HL-60 (cell line): ENCODE results near the gene TNFAIP8L3.

ENCODE experiments used
- DNase-seq, 2 experiments: peaks; one replicate each; pipeline ENCODE4 v3.0.0-alpha.2; 2010 to 2020; ENCODE audit warnings: low read depth in 1 of 2, low spot score in 1 of 2
- H3K27ac ChIP-seq: fragments of 250-450 bp; sonication (Bioruptor Pico); replicated peaks from 2 replicates; pipeline ENCODE4 v1.5.1; 2020; ENCODE audit warnings: mild to moderate bottlenecking, moderate library complexity
- H3K27me3 ChIP-seq: fragments of 250-450 bp; sonication (Bioruptor Pico); 2 replicates; pipeline ENCODE4 v1.5.1; 2021; ENCODE audit warnings: mild to moderate bottlenecking, moderate library complexity; ENCODE audit not compliant: insufficient read depth, poor library complexity, severe bottlenecking
- H3K4me3 ChIP-seq: replicated peaks from 2 replicates; pipeline ENCODE4 v1.5.1; 2011; ENCODE audit warnings: mild to moderate bottlenecking, control low read depth, low read length; ENCODE audit not compliant: insufficient read depth
- GABPA ChIP-seq: IDR thresholded peaks from 2 replicates; pipeline ENCODE4 v1.6.1; 2012; ENCODE audit warnings: low read depth
- POLR2AphosphoS5 ChIP-seq: IDR thresholded peaks from 2 replicates; pipeline ENCODE4 v1.6.1; 2012; ENCODE audit warnings: low read depth
- SPI1 ChIP-seq: IDR thresholded peaks from 2 replicates; pipeline ENCODE4 v1.6.1; 2012; ENCODE audit warnings: low read depth, mild to moderate bottlenecking, borderline replicate concordance
- TF ChIP-seq, protein P1 (sequence below): IDR thresholded peaks from one replicate; pipeline ENCODE4 v1.5.1; 2011; ENCODE audit warnings: low read length, control low read depth, inconsistent platforms; ENCODE audit not compliant: insufficient read depth
- TF ChIP-seq, protein P2 (sequence below): IDR thresholded peaks from 2 replicates; pipeline ENCODE4 v1.6.1; 2012; ENCODE audit warnings: low read depth; ENCODE audit not compliant: insufficient replicate concordance

TNFAIP8L3 gene

DNA sequence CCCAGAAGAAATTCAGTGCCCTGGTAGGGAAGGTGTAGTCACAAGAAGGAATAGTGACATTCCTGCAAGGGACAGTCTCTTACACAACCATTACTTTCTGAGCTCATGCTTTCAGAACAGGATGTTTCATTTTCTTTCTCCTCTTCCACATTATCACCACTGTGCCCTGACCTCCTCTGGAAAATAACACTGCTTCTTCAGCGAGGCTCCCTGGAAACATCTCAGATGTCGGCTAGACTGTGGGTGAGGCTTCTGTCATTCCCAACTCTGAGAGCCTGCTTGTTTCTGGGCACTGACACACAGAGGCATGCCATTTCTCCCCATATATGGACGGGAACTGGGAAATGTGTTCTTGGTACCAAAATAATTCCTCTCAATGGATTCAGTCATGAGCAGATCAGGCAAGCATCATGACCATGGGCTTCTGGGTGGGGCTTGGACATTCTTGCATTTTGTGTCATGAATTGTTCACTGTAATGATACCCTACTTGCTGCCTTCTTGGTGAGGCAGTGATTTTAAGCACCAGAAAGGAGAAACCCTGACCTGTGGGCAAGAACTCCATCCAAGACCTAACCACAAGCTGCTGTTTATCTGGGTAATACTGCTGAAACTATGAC, 14.3 kb upstream of the TNFAIP8L3 start:
- no peak overlapping the region for H3K4me3 ChIP-seq
- no peak for DNase-seq
- no peaks in the 10 kb centered on the region for H3K27me3 ChIP-seq
- TF ChIP-seq GABPA = no peak
- no peak for TF ChIP-seq POLR2AphosphoS5
- TF ChIP-seq, protein P1, sequence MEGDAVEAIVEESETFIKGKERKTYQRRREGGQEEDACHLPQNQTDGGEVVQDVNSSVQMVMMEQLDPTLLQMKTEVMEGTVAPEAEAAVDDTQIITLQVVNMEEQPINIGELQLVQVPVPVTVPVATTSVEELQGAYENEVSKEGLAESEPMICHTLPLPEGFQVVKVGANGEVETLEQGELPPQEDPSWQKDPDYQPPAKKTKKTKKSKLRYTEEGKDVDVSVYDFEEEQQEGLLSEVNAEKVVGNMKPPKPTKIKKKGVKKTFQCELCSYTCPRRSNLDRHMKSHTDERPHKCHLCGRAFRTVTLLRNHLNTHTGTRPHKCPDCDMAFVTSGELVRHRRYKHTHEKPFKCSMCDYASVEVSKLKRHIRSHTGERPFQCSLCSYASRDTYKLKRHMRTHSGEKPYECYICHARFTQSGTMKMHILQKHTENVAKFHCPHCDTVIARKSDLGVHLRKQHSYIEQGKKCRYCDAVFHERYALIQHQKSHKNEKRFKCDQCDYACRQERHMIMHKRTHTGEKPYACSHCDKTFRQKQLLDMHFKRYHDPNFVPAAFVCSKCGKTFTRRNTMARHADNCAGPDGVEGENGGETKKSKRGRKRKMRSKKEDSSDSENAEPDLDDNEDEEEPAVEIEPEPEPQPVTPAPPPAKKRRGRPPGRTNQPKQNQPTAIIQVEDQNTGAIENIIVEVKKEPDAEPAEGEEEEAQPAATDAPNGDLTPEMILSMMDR = no peak
- TF ChIP-seq SPI1 = no peak
- TF ChIP-seq, protein P2, sequence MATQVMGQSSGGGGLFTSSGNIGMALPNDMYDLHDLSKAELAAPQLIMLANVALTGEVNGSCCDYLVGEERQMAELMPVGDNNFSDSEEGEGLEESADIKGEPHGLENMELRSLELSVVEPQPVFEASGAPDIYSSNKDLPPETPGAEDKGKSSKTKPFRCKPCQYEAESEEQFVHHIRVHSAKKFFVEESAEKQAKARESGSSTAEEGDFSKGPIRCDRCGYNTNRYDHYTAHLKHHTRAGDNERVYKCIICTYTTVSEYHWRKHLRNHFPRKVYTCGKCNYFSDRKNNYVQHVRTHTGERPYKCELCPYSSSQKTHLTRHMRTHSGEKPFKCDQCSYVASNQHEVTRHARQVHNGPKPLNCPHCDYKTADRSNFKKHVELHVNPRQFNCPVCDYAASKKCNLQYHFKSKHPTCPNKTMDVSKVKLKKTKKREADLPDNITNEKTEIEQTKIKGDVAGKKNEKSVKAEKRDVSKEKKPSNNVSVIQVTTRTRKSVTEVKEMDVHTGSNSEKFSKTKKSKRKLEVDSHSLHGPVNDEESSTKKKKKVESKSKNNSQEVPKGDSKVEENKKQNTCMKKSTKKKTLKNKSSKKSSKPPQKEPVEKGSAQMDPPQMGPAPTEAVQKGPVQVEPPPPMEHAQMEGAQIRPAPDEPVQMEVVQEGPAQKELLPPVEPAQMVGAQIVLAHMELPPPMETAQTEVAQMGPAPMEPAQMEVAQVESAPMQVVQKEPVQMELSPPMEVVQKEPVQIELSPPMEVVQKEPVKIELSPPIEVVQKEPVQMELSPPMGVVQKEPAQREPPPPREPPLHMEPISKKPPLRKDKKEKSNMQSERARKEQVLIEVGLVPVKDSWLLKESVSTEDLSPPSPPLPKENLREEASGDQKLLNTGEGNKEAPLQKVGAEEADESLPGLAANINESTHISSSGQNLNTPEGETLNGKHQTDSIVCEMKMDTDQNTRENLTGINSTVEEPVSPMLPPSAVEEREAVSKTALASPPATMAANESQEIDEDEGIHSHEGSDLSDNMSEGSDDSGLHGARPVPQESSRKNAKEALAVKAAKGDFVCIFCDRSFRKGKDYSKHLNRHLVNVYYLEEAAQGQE = no peak
- no peak overlapping the region for H3K27ac ChIP-seq

DNA sequence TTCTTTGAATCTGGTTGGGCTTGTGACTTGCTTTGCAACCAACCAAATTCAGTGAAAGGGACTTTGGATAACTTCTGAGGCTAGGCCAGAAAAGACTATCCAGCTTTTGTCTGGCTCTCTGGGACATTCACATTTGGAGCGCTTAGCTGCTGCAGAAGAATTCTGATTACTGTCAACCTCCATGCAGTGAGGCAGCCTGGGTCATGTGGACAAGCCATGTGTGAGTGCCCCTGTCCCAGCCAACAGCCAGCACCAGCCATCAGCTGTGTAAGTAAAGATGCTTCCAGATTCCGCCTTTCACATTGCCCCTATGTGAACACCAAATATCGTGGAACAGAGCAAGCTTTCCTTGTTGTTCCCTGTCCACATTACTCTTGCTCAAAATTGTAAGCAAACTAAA, 12.9 kb upstream of the TNFAIP8L3 start:
- TF ChIP-seq, protein P1 = no peak
- TF ChIP-seq GABPA = no peak
- TF ChIP-seq SPI1 = no peak
- no peak for TF ChIP-seq POLR2AphosphoS5
- TF ChIP-seq, protein P2 = no peak
- H3K27ac ChIP-seq = no peak overlapping the region
- no peaks in the 10 kb centered on the region for H3K27me3 ChIP-seq
- H3K4me3 ChIP-seq = no peak overlapping the region
- DNase-seq = no peak

DNA sequence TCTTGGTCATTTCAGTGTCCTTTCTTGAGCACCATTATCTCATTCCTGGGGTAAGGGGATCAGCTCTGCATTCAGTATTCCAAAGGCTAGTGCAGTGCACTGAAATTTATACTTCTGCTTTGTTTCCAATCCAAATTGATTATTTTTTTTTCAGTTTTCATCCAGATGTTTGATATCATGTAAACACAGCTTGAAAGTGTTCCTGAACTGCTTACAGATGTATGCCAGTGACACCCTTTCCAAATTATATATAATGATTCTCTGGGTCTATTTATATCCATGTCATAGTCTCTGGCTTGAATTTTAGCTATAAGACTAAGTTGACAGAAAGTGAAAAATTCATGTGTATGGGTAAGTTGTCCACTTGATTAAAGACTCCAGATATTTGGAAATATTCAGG, 11.8 kb upstream of the TNFAIP8L3 start:
- TF ChIP-seq GABPA = no peak
- TF ChIP-seq POLR2AphosphoS5 = no peak
- no peak for TF ChIP-seq SPI1
- TF ChIP-seq, protein P2 = no peak
- TF ChIP-seq, protein P1 = no peak
- DNase-seq = no peak
- no peaks in the 10 kb centered on the region for H3K27me3 ChIP-seq
- H3K27ac ChIP-seq = no peak overlapping the region
- no peak overlapping the region for H3K4me3 ChIP-seq
